Kidney glomerular epithelial cell (primary cell): ENCODE measurements around the gene SLC39A9.

ENCODE experiments used
- DNase-seq: peaks from one replicate; lab custom pipeline; 2025; lab: John Stamatoyannopoulos, UW

Gene SLC39A9, protein sequence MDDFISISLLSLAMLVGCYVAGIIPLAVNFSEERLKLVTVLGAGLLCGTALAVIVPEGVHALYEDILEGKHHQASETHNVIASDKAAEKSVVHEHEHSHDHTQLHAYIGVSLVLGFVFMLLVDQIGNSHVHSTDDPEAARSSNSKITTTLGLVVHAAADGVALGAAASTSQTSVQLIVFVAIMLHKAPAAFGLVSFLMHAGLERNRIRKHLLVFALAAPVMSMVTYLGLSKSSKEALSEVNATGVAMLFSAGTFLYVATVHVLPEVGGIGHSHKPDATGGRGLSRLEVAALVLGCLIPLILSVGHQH

DNA sequence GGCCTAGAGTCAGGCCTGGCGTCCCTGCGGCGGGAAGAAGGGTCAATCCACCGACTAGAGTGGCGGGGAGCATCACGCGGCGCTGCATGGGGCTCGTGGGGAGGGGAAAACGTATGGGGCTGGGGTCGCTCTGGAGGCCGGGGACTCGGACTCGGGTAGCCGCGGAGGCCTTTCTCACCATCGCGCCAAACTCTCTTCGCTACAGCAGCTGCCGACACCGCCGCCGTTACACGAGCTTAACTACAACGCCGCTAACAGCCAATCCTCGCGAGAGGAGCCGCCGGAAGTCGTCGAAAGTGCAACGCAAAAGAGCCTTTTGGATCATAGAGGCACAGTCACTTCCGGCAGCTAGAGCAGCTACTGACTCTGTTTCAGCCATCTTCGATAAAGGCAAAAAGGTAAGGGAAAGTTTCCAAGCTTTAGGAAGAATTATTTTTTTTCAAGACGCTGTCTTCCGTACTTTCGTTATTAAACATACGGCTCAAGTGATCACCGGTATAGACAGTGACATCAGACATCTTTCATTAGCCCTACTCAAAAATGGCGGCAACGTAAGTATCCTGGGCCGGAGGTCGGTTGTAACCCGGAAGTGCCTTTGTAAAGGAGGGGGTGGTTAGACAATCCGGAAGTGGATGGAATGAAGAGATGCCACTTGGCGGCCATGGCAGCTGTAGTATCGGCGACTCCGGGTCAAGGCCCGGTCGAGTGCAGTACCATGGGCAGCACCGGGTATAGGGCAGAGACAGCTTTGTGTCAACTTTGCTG, at the start of gene SLC39A9, which contains the start of gene ERH:
TSS of gene SLC39A9 (plus strand) at position 640 of the 765 bp plus-strand sequence. CDS start 678 bp downstream, outside the sequence.
TSS of gene ERH (minus strand) at position 247 of the 765 bp plus-strand sequence. CDS start at position 181, 66 bp downstream.
- peak; percentile 100 for DNase-seq

DNA sequence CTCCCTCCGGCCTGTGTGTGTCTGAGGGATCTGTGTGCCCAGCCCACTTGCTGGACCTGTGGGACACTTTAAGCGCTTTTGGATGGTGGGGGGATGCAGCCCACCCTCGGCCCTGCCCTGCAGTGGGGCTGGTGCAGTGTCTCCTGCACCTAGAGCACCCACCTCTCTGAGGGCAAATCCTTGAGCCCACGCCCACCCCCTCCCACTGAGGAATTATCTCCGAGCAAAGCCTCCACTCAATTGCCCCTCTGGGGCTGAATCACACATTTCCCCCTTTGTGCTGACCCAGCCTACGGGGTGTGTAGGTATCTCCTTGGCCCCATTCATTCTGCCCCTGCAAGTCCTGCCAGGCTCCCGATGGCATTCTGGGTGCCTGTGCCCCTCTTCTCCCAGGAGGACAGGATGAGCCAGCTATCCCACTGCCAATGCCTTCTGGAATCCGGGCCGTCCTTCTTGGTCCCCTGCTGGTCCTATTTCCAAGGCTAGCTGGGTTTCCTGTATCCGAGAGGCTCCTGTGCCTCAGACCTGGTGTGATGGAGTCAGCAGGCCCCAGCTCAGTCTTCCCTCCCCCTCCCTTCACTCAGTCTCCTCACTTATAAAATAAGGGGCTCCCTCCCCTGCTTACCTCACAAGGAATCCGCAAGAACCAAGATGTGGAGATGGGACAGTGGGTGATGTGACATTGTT, 49.3 kb upstream of the SLC39A9 start:
- no peak for DNase-seq

DNA sequence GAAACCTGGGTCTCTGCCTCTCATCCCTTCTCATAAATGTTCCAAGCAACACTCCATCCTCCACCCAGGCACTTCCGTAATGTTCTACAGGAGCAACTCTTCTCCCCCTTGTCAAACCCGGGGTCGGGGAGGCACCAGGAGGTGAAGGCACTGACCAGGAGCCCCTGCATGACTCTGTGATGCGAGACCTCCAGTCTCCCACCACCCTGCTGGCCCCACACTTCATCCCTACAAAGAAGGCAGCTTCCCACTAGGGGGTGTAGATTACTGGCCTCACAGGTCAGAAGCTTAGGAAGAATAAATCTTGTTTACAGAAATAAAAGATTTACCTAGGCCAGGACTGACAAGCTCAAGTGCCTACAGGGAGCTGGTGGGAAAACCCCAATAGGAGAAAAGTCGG, 47.6 kb upstream of the SLC39A9 start:
- no peak for DNase-seq

DNA sequence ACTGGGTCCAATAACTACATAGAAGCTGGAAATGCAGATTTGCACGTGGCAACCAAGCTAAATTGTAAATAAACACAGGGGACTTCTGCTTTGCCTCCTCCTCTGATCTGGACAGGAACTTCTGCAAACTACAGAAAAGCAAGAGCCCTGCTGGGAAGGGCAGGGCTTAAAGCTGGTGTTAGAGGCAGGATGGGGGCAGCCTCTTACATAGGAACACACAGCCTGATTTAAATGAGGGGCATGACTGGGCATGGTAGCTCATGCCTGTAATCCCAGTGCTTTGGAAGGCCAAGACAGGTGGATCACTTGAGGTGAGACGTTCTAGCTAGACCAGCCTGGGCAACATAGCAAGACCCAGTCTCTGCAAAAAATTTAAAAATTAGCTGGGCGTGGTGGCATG, 47.1 kb upstream of the SLC39A9 start:
- DNase-seq = no peak

DNA sequence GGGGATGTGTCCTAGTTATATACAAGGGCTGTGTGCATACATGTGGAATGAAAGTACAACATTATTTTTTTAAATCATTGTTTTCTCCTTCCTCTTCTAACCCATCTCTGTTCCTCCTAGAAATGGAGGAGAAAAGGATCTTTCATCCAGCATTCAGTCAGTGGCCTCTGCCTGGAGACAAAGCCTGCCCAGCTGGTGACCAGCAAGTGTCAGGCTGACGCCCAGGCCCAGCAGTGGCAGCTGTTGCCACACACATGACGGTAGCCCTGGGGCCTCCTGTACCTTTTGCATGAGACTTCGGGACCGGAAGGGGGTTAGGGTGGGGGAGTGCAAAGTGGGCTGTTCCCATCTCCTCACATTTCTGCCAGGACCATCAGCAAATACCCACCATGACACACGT, 46.6 kb upstream of the SLC39A9 start:
- no peak for DNase-seq

DNA sequence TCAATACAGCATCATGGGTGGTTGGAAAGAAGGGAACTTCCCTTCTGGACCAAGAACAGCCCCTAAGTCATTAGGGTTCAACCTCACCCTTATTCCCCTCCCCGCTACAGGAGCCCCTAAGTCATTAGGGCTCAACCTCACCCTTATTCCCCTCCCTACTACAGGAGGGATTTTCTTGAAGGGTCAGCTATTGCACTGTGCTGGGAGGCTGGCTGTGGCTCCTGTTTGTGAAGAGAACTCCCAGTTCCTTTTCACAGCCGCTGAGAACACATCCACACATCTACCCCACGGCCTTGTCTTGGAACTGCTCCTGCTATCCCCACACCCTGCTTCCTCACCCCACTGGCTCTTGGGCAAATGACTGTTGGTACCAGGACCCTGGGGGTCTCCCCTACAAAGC, 45.3 kb upstream of the SLC39A9 start:
- DNase-seq = no peak

DNA sequence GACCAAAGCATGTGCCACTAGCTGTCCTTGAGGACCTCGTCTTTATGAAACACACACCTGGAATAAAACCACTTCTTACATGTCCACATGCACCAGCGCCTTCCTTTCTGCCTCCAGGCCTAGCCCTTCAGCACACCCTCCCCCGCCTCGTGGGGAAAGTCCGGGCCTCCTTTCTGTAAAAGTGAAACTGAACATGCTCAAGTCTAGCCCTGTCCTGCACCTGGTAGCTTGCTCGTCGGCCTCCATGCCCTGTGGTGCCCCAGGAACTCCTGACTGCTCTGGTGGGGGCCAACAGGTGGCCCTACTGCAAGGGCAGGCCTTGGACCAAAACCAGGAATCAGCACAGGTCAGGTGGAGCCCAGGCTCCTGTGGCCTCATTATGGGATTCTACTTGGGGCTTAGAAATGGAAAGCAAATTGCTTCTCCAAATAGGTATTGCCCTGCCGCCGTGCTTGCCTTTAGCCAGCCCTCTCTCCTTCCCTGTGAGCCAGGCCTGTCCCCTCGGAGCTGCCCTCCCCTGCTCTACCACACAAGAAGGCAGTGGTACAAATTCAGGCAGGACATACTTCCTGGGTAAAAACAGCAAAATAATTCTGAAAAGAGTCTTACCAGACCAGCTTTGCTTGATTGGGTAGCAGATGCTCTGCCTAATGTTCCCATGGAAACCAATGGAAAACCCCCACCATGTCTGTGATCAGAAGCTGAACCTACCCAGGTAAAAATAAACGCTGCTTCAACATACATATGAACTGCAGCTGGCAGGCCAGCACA, 43.9 kb upstream of the SLC39A9 start:
- no peak for DNase-seq

DNA sequence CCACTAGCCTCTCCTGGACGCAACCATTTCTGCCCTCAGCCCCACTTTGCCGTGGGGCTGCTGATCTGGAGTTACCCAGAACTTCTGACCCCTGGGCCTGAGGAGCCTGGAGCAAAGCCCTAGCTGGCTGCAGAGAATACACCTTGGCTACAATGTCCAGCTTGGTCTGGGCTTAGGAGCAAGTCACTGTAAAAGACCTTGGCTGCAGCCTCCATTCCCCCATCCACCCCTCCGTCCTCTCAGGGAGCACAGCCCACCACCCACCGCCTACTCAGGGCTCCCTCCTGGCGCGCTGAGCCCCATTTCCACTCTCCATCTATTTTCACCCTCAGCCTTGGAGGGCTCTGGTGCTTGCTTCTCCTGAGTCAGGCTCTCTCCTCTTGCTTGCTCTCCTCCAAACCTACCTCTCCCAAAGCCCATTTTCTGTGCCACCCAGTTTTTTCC, 43.3 kb upstream of the SLC39A9 start:
- DNase-seq = no peak

DNA sequence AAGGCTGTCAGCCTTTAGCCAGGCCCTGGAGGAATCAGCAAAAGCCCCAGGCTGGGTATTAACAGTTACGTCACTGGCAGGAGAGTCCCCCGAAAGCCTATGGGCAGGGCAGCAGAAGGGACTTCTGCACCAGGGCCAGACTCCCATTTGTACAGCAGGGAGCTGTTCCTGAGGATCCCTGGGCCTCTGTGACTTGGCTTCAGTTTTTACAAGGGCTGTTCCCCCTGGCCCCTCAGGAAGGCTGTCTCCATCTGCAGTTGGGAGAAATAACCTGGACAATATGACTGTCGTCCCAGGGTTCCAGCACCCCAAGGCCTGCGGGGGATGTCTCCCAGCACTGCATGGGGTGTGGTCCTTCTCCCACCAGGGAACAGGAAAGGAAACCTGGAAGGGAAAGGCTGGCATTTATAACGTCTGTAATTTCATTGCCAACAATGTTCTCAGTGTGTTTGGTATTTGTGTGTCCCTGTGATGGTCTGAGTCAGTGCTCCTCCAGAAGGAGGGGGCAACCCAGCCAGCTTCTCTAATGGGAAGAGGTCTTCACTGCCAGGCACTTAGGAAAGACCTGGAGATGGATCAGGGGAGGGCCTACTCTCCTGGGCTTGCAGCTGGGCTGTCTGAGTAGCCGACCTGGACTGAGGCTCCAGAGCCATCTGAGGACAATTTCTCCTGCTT, 42.7 kb upstream of the SLC39A9 start:
- no peak for DNase-seq

DNA sequence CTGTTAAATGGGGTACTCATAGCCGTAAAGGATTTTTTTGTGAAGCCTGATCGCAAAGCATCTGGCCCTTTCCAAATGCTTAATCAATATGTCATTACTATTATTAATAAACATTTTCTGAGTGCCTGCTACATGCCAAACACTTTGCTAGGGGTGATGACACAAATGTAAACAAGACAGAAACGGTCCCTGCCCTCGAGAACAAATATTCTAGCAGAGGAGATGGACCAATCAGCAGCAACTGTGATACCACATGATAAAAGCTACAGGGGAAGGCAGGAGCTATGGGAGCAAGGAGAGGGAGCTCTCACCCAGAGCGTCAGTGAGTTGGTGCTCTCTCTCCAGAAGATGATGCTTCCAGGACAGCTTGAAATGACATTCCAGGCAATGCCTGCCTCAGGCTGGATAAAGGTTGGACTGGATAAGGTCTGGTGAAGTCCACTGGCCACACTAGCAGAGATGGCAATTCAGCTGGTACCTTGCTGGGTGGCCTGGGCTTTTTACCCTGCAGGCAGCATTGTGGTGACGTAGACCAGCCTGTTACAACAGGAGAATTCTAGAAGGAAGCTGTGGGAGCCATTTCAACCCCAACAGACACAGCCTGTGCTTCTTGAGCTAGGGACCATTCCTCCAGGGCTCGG, 41.5 kb upstream of the SLC39A9 start:
- no peak for DNase-seq

DNA sequence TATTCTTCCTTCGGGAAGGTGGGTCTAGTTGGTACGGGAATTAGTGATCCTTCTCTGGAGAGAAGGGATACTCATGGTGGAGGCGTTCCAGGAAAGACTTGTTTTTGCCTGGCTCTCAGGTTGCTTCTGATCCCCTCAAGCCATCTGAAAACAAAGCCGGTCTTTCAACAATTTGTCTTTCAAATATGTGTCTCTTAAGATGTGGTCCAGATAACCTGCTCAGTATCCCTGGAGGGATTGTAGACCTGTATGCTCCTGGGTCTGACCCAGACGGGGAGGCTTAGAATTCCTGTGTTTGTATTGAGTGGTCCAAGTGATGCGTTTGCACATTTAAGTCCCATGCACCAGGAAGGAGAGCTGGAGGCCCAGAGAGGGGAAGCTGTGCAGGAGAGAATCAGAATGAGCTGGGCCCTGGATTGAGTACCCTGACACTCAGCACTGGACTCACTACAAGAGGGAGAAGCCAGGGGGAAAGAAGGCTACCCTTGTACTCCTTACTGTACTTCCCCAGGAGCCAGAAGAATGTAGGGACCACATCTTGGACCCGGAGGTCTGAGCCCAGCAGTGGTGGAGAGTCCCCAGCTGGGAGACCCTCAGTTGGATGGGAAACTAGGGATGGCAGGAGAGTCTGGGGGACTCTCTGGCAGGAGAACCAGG, 40.8 kb upstream of the SLC39A9 start:
- no peak for DNase-seq

DNA sequence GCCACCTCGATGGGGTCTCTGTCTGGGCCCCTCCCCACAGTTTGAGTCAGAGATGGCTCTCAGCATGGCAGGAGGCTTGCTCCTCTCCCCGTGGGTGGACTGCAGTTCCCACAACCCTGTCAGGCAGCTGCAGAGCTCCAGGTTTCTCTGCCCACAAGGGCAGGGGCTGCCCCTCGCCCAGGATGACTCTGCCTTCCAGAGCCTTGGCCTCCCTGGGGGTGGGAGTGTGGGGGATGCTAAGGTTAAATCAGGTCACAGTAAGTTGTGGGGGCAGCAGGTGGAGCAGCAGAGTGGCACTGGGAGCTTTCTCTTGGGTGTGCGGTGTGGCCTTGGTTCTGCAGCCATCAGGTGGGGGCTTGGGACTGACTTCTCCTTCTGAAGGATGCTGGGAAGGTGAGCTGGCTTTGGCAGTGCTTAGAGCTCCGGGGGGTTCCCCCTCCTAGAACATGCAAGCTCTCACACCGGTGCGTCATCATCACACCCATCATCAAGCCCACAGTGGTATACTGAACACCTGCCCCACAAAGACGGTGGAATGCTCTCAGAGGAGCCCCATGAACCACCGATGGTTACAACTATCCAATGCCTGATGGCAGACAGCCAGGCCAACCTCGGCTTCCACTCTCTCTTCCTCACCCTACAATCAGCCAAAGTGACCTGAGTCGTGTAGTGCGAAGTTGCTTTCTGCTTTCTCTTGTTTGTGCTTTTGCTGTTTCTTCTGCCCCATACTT, 40.1 kb upstream of the SLC39A9 start:
- no peak for DNase-seq

DNA sequence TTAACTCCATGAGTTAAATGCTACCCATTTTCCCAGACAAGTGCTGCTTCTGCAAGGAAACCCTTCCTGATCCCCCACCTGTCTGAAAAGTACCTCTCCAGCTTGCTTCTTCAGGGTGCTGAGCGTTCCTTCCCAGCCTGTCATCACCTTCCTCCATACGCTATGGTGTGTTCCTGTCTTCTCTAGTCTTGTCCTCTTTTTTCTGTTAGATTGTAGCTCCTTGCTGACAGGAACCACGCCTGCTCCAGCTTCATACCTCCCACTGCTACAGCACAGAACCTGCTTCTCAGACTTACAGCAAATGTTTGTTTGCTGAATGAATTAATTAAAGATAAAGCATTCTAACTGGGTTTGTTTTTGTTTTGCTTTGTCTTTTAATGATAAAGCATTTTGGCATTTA, 39.5 kb upstream of the SLC39A9 start:
- DNase-seq = no peak

DNA sequence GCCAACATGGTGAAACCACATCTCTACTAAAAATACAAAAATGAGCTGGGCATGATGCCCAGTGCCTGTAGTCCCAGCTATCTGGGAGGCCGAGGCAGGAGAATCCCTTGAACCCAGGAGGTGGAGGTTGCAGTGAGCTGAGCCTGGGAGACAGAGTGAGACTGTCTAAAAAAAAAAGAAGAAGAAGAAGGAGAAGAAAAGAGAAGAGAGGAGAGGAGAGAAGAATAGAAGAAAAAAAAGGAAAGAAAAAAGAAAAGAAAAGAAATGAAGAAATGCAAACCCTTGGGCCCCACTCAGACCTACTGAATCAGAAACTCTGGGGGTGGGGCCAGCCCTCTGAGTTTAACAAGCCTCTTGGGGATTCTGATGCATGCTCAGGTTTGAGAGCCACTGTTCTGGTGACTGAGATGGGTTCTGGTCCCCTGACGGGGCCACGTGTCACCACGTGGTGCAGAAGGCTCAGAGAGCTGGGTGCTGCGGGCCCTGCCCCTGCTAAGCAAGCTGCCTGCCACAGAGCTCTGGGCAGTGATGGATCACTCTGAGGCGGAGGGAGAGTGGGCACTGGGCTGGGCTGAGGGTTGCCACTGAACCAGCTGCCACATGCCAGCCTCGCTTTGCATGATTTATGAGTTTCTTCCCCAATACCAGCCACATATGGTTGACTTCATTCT, 37.9 kb upstream of the SLC39A9 start:
- no peak for DNase-seq

DNA sequence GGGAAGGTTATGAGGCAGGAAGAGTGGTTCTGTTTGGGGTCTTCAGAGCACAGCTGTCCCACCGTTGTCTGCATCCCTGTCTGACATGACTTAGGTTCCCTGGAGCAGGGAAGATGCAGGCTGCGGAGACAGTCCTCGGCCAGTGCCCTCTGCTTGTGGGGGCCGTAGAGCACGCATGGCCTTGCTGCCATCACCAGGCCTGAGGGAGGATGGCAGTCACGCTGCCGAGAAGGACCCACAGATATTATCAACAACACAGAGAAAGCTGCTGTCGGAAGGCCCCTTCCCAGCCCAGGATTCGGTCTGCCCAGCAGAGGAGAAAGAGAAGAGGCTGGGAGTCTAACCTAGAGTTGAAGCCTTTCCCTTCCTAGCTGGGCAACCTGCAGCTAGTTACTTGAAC, 35.4 kb upstream of the SLC39A9 start:
- DNase-seq = no peak

DNA sequence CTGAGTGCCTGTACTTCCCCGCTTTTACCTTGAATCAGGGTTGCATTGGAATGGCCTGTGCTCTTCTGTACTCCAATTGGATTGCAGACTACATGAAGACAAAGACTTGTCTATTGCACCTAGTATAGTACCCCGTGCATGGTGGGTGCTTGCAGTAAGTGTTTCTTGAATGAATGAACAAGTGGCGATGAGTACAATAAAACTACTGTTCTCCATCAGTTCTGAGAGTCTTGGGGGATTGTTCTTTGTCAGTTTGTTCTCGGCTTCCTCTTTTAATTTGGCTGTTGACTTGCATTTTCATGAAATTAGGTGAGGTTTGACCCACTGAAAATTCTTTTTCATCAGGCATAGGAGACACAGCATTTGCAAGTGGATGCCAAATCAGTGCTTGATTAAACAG, 34.5 kb upstream of the SLC39A9 start:
- DNase-seq = no peak

DNA sequence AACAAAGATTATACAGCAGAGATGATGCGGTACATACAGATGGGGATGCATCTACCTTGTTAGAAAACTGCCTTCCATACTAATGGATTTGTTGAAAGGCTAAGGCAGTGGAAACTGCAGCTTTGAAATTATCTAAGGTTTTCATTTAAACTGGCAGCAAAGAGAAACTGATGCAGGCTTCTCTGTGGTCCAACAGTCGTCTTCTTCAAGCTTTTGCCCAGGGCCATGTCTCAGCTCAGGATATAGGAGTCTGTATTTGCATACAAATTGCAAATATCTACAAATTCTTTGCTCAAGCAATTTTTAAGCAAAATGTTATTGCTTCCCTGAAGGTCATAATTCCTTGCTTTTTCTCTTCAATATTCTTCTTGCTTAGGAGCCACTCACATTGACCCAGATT, 34.1 kb upstream of the SLC39A9 start:
- DNase-seq = no peak

DNA sequence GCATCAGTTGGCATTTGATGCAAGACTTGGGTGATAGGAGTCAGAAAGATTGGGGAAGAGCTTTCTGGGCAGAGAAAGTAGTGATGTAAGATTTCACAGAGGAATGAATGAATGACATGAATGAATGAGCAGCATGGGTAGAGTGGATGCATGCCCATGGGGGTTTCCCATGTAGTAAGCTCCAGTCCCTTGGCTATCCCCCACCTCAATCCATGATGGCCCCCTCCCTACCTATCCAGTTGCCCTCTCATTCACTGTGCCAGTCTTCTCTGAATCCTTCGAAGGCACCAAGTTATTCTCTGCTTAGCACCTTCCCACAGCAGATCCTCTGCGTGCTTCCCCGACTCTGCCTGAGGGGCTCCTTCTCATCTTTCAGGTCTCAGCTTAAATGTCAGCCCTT, 32.4 kb upstream of the SLC39A9 start:
- no peak for DNase-seq

DNA sequence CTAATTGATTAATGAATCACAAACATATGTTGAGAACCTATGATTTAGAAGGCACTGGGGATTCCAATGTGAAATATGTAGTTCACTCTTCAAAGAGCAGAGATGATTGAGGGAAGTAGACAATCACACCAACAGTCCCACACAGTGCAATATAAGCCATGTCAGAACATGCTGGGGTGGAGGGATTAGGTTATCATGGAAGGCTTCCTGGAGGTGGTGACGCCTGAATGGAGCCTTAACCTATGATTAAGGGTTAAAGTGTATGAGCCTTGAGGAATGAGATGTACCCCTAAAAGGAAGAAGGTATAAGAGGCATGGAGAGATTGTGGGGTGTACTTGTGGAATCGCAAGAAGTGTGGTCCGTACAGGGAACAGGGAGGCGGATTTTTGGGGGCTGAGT, 31.7 kb upstream of the SLC39A9 start:
- no peak for DNase-seq
